Thyroid gland (tissue), 4 donors: ENCODE results near the gene FMNL3.

ENCODE experiments used
- CTCF ChIP-seq, 6 experiments: fragments of 200-600 bp in 3 of 6; fragments of 450-650 bp in 3 of 6; sonication (generic) in 3 of 6; IDR thresholded peaks; one replicate each; pipeline ENCODE4 v1.5.1; 2016 to 2019; ENCODE audit warnings: antibody characterized with exemption in 6 of 6, mild to moderate bottlenecking in 2 of 6, inconsistent platforms in 1 of 6, moderate library complexity in 1 of 6
- POLR2A ChIP-seq, 2 donors: fragments of 450-650 bp; IDR thresholded peaks; one replicate each; pipeline ENCODE4 v1.6.1; 2017; ENCODE audit warnings: antibody characterized with exemption in 2 of 2, mild to moderate bottlenecking in 2 of 2, moderate library complexity in 1 of 2

DNA sequence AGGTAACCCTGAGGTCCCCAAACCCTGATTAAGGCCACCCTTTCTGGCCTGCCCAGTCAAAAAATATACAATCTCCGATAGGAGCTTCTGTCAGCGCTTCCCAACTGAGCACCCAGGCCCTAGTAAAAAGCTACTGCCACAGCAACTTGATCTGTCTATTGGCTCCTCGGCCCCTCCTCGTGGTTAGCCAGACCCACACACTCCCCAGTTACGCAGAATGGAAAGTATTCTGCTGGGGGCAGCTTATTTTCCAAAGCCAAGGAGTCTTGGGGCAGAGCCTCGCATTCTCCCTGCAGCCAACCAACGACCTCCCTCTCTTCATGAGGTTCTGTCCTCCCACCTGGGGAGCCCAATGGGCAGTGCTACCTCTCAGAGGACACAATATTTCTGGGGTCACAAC is 32.1 kb downstream of the FMNL3 start:
- TF ChIP-seq CTCF (IDR thresholded peaks at IDR 0.05) = no peak
- no peak for TF ChIP-seq POLR2A (IDR thresholded peaks at IDR 0.05)
